GM21447 (cell line): ENCODE results near the gene OR6N1.

ENCODE experiments used
- ATAC-seq: cut with Tn5 transposase; IDR thresholded peaks from one replicate; pipeline ENCODE4 v1.9.1; 2021; ENCODE audit not compliant: unreplicated experiment

OR6N1 gene, protein sequence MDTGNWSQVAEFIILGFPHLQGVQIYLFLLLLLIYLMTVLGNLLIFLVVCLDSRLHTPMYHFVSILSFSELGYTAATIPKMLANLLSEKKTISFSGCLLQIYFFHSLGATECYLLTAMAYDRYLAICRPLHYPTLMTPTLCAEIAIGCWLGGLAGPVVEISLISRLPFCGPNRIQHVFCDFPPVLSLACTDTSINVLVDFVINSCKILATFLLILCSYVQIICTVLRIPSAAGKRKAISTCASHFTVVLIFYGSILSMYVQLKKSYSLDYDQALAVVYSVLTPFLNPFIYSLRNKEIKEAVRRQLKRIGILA

DNA sequence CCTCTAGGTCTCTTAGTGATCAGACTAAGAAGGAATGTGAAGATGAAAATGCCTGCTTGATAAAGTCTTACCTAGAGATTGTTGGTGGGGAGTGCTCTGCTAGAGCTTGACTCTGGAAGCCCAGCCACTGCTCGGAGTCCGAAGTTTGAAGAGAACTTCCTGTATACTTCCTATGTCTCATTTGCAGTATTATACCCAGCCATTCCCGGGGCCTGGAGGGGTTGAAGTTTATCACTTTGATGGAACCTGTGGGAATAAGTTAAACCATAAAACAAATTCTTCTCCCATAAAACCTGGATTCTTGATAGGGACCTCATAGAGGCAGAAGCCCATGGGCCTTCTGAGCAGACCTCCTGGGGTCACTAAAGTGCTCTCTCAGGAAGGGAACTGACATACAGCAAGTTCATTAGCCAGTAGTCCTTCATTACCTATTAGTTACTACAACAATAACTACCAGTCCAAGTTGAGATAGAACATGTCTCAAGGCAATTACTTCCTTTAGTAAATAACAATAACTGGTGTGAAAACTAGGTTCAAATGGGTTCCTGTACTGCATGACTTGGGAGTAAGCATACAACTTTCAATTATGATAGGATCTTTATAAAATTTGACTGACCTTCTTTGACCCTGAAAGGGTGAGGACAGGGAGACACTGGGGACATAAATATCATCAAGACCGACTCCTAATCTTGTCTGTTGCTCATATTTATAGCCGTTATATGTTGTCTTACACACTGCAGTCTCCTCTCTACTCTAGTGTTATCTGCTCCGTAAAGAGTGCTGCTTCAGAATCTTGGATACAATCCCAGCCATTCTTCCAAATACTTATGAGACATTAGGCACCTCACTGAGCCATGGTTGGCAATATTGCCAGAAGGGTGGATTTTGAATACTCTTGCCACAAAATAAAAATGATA, at the start of gene OR6N1:
Gene OR6N1, minus strand, starts transcription at position 246 of the 917 bp plus-strand sequence. CDS start 5,513 bp downstream, outside the sequence.
- ATAC-seq: no peak

DNA sequence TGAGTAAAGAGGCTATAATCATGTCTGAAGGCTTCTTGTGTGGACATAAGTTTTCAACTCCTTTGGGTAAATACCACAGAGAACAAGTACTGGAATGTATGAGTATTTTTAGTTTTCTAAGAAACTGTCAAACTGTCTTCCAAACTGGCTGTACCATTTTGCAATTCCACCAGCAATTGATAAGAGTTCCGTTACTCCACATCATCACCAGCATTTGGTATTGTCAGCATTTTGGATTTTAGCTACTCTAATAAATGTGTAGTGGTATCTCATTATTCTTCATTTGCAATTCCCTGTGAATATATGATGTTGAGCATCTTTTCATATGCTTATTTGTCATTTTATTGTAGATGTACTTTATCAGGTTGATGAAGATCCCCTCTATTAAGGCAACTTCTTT, 49.7 kb upstream of the OR6N1 start:
- ATAC-seq: no peak

DNA sequence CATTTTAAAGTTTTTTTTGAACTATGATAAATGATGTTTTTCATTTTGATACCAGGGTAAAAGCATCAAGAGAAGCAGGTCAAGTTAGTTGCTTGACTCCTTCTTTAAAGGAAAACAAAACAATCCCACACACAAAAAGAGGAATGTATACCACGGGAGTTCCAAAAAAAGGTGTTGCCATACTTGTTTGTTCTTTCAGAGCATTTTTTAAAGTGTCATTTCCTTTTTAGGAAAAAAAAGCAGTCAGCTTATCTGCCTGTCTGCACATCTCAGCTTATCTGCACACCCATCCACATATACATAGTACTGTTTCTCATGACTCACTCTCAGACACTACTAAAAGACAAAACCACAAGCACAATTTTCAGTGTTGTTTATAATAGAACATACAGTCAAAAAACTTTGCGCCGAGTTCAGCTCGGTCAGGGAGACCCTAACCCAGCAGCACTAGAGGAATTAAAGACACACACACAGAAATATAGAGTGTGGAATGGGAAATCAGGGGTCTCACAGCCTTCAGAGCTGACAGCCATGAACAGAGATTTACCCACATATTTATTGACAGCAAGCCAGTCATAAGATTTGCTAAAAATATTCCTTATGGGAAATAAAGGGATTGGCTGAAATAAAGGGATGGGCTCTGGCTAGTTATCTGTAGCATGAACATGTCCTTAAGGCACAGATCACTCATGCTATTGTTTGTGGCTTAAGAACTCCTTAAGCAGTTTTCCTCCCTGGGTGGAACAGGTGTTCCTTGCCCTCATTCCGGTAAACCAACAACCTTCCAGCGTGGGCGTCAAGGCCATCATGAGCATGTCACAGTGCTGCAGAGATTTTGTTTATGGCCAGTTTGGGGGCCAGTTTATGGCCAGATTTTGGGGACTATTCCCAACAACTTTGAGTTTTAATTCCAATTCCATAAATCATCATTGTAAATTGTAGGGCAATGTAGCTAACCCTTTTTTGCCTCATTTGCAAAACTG, 47.8 kb upstream of the OR6N1 start:
- no peak for ATAC-seq

DNA sequence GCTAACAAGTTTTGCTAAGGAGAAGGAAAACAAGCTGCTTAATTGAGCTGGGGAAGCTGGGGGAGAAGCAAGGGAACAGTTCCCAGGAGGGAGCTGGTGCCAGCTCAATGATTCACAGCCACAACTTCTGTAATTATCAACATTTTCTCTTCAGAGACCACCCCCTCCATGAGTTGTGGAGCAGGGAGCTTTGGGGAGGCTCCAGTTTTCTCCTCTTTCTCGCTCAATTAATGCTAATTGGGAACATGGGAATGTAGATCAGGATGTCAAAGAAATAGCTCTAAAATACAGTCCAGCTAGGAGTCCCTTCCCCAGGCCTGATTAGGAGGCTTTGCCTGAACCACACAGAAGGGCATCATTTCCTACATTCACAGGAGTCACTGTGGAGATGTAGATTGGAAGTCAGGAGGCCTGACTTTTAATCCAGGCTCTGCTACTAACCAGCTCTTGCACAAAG, 47.0 kb upstream of the OR6N1 start:
- ATAC-seq: no peak

DNA sequence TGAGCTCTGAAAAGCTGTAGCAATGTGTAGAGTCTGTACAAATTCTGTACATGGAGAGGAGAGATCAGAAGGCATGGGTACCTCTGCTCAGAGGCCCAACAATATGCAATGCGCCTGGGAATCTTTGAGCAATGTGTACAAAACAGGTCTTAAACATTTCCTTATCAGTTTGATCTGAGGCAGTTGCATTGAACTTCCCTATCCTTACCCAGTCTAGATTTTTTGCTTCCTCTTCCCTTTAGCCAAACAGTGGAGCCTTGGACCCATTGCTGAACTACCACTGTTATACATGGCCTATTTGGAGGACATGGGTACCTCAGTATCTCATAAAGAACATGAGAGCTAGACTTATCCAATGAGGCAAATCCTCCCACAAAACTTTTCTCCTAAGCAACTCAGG, 46.6 kb upstream of the OR6N1 start:
- no peak for ATAC-seq

DNA sequence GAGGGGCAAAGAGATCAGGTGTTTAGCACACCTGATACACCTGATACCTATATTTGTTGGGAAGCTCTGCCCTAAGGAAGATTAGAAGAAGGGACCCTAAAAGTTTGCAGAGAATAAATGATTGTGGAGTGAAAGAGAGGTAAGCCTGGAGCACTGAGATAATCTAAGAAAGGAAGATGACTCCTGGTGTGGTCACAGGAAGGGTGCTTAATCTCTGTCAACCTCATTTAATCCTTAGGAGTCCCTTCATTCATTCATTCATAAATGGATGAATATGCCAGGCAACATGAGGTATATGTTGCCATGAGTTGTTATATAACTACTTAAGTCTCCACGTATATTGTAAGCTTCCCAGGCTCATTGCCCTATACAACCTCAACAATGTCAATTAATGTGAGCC, 43.0 kb upstream of the OR6N1 start:
- ATAC-seq: no peak

DNA sequence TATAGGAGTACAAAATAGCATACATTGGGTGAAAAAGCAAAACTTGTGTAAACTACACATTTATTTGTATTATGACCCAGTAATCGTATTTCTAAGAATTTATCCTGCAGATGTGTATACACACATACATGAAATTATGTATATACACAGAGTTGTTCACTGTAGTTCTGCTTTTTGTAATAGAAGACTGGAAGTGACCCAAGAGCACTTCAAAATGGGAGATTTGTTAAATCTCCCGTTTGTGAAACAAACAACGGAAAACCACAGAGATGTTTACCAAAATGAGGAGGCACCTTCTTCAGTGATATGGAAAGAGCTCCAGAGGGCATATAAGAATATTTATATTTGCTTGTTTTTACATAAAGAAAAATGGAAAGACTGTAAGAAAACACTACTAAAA, 41.2 kb upstream of the OR6N1 start:
- ATAC-seq: no peak

DNA sequence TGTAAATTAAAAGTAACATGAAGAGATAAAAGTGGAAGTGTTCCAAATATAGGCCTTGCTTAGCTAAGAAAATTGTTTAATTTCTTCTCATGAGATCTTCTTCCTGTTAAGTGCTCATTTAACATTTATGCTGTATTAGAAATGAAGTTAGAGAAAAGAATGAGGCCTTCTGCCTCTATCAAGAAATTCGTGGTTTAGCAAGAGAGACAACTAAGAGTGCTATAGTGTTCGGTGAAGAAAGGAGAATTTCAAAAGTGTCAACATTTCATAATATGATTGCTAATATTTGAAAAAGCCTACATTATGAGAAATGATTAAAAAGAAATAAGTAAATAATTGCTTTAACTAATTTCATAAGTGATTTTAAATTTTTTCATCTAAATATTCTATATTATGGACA, 40.3 kb upstream of the OR6N1 start:
- ATAC-seq: no peak

DNA sequence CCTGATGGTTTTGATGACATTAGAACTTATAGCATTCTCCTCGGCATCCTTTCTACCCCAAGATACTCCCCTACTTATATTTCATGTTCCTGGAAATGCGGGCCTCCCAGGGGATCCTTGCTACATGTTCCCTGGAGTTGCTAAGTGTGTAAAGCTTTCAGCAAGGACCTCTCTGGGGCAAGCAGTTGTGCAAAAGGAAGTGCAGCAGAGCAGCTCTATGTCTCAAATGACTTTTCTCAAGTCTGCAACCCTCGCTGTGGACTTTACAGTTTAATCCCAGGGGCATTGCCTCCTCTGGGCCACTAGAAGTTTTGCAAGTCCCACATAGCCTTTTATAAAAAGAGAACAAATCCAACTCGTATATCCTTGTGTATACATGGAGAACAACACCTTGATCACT, 38.3 kb upstream of the OR6N1 start:
- ATAC-seq: no peak

DNA sequence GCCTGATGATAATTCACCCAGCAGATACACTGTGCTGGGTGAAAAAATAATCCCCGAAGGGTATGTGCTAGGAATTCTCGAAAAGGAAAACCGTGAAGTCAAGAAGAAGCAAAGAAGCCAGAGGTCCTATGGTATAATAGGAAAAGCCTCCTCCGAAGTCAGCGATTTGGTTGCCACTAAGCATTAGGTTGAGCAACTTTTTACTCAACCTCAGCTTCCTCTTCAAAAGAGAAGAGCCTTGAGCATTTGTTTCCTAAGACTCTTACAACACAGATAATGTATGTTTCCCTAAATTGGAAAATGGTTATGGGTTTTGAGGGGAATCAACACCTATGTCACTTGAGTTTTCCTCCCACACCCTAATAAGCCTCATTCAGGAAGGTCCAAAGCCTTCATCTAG, 37.9 kb upstream of the OR6N1 start:
- ATAC-seq: no peak

DNA sequence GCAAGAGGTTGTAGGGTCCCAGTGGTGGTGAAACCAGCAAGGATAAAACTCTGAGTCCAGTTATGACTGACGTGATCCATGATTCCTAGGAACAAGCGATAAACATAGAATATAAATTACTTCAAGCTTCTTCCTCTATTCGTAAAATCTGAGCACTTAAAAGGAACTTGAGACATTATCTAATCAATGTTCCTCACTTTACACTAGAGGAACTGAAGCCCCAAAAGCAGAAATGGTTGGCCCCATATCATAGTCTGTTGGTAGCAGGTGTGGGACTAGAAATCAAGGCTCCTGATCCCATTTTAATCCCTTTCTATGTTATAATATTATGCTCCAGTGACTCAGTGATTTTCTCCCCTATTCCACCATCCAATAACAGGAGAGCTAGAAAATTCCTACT, 37.3 kb upstream of the OR6N1 start:
- ATAC-seq: no peak

DNA sequence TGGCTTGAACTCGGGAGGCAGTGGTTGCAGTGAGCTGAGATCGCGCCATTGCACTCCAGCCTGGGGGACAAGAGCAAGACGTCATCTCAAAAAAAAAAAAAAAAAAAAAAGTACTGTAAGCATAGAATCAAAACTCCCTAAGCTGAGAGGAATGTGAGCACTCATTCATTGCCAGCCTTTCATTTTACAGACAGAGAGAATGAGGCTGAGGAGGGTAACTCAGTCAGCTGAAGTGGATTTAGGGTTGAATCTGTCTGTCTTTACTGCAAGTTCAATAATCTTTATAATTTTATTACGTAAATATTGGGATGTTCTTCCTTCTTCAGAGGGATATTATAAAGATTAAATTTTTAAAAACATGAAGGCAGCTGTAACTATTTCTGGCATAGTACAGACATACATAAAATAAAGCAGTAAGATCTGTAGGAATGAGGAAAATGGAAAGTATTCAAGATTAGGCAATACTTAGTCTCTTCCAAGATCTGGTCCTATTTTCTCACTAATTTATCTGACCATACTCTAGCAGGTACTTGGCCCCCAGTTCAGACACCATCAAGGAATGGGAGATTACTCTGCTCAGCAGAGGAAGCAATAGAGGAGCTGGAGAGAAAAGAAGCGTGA, 35.0 kb upstream of the OR6N1 start:
- no peak for ATAC-seq

DNA sequence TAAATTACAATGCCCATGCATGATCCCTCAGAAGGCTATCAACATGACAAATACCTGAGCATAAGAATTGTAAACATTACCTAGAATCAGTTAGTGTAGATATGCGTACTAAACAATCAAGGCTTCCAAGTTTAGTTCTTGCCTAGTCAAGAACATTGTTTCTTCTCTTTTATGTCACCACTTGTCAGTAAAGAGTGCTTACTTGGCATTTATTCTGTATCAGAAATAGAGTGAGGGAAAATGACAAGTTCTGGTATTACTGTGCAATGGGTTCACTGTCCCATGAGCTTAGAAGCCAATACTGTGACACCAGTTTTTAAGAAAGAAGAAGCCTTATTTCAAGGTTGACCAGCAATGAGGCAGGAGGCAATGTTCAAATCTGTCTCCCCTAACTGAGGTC, 31.7 kb upstream of the OR6N1 start:
- ATAC-seq: no peak

DNA sequence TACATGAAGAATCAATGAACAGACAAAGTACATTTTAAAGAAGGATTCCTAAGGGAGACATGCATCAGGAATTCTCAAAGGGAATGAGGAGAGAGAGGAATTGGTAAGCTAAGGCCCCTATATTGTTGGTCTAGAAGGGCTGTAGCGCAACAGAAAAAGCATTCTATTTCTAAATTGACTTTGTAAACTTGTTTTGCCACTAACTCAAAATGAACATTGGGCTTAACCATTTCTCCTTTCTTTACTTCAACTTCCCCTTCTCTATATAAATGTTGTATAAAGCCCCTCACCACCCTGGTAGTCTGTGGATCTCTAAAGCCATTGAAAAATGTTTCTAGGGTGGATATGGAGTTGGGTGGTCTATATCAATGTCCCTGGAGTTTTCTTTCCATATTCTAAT, 29.4 kb upstream of the OR6N1 start:
- no peak for ATAC-seq

DNA sequence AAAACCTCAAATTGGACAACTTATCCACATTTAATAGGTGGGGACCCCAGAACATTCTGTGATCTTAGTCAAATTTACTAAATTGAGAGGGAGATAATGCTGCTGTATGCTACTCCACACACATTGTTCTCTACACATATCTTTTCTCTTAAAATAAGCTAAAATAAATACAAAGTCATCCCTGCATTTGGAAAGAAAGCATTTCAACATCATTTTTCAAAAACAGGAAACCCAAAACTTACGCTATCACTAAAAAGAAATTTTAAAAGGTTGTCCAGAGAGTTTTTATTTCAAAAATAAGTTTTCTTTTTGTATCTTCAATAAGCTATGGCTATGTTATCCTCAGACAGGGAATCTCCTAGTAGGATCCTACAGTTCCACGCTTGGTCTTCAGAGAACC, 28.5 kb upstream of the OR6N1 start:
- no peak for ATAC-seq

DNA sequence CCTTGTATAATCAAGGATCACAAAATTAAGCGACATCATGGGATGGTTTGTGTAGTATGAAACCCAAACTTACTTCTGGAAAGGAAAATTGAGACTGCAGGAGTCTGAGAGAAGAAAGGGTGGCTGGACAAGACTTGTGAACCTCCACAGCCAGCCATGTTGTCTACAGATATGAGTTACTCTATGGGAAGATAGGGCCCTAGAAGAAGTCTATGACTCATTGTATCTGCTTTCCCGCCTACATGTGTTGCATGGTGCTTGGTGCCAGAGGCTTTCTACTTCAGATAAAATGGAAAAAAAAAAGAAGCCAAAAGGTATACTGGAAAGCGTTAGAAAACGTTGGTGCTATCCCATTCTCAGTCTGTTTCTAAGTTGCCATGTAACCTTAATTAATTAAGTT, 27.7 kb upstream of the OR6N1 start:
- no peak for ATAC-seq

DNA sequence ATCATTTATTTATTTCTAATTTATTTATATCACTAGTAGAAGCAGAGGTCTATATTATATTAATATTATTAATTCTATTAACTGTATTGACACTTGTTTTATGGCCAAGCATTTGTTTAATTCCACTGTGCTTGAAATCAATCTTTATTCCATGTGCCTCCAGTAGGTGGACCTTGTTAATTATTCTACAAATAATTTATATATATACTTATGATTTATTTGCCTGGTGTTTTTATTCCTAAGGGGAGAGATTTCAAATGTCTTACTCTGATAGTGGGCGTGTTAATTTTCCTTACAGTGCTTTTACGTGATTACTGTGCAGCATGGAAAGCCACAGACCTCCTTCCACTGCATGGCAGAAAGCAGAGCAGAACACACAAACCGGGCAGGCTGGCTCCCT, 26.5 kb upstream of the OR6N1 start:
- no peak for ATAC-seq

DNA sequence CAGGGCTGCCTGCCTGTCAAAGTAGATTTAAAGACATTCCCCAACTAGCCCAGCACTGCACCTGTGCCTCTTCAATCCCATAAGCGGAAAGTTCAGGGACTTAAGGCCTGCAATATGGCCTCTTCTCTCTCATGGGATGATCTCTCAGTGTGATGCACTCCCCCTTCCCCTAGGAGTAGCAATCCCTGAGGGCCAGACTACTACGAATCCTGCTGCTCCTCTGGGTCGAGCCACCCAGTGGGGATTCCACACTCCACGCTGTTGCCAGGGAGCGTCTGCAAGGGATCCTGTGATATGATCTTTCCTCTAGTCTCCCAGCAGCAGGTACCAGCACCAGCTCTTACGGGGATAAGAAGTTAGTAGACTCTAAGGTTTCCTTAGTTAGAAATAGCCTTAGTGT, 22.3 kb upstream of the OR6N1 start:
- no peak for ATAC-seq

DNA sequence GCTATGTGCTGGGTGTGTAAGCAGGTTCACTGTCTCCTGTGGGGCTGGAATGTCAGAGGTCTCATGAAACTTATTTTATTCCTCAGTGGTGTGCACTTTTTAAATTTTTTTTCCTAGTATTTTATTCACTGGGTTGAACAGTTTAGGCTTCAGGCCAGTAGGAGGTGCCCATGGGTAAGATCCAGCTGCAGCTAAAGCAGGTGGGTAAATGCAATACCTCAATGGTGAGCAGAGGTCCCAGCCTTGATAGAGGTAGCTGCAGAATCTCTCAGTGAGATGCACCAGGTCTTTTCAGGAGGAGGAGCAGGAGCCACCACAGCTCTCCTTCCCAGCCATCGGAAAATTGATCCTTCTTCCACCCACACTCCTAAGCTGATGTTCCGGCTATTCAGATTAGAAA, 21.6 kb upstream of the OR6N1 start:
- ATAC-seq: no peak

DNA sequence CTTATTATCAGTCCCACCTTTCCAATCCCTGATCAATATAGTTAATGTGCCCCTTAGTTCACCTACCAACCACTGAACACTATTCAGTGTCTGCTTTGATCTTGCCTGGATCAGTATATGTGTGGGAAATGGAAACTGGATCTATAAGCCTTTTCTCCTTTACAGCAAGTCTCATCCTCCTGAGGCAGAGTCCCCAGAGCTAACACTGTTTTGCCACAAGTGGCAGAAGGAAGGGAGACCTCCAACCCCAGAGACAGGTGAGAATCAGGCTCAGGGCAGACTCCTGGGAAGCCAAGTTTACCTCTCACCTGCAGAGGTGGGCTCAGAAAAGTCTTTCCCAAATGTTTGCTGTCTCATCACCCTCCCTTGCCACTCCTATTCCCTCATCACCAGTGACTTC, 9.1 kb upstream of the OR6N1 start, which contains the start of gene OR6N2:
Gene OR6N2, minus strand, starts transcription at position 101 of the 400 bp plus-strand sequence. CDS start 3,569 bp downstream, outside the sequence.
- ATAC-seq: no peak
